Esophagus squamous epithelium (tissue), 4 donors: ENCODE measurements around the gene KRTAP10-8.

Experiments used
- CTCF ChIP-seq, 6 experiments: fragments of 450-650 bp in 4 of 6; fragments of 200-600 bp in 2 of 6; sonication (generic) in 2 of 6; IDR thresholded peaks; one replicate each; pipeline ENCODE4 v1.5.1; 2016 to 2019; ENCODE audit warnings: antibody characterized with exemption in 6 of 6, mild to moderate bottlenecking in 4 of 6, moderate library complexity in 4 of 6
- POLR2A ChIP-seq, 4 donors: fragments of 450-650 bp; IDR thresholded peaks; one replicate each; pipeline ENCODE4 v1.6.1; 2017; ENCODE audit warnings: antibody characterized with exemption in 4 of 4, mild to moderate bottlenecking in 4 of 4, moderate library complexity in 3 of 4

- TF ChIP-seq CTCF (IDR thresholded peaks at IDR 0.05) (no peak), POLR2A (IDR thresholded peaks at IDR 0.05) (no peak)
Observed at GRCh38 chr21:44566403-44566802, 45.5 kb upstream of the KRTAP10-8 start.
